Measurements from ENCODE around the gene FLII.
"Not testable (repeated sequence)": the region's sequence is repeated elsewhere in the genome, so short reads cannot be mapped to it uniquely, and the experiment has no call there.

The FLII gene

GRCh38 chr17:18218756-18219415 is 39.7 kb downstream of the FLII start:
- no peak for DNase-seq (ENCODE audit: low read depth)

- no peak for DNase-seq (ENCODE audit: low read depth)
These were observed 41.0 kb downstream of the FLII start for GRCh38 chr17:18217412-18218015.

- not testable (repeated sequence) for DNase-seq (ENCODE audit: low read depth)
These were observed 41.6 kb downstream of the FLII start for GRCh38 chr17:18216906-18217305.

GRCh38 chr17:18213666-18214270 is 44.8 kb downstream of the FLII start:
- no peak for DNase-seq (ENCODE audit: low read depth)

- no peak for DNase-seq (ENCODE audit: low read depth)
These were observed 50.4 kb downstream of the FLII start for GRCh38 chr17:18208092-18208491.

GRCh38 chr17:18206962-18207361 is 51.6 kb downstream of the FLII start:
- DNase-seq (ENCODE audit: low read depth): no peak

GRCh38 chr17:18205861-18206260 is 52.7 kb downstream of the FLII start:
- DNase-seq (ENCODE audit: low read depth): no peak

GRCh38 chr17:18203308-18203707 is 55.2 kb downstream of the FLII start:
- DNase-seq (ENCODE audit: low read depth): no peak

GRCh38 chr17:18201108-18201507 is 57.4 kb downstream of the FLII start:
- DNase-seq (ENCODE audit: low read depth): no peak

GRCh38 chr17:18198530-18198929 is 60.0 kb downstream of the FLII start:
- DNase-seq (ENCODE audit: low read depth): no peak

GRCh38 chr17:18197535-18198194 is 60.9 kb downstream of the FLII start:
- no peak for DNase-seq (ENCODE audit: low read depth)

GRCh38 chr17:18195246-18195645 is 63.3 kb downstream of the FLII start:
- DNase-seq (ENCODE audit: low read depth): no peak
